Right atrium auricular region (tissue), 2 donors: ENCODE results near the gene ACOX2. TPM values are rescaled to one million over a fixed set of nuclear protein-coding genes. Genes with fewer than 3 reads are reported as not detected.
A peak's percentile ranks its signal among the peaks of the same experiment; 100 is the strongest.

Experiments
- DNase-seq: peaks from one replicate; pipeline ENCODE4 v3.0.0-alpha.2; 2019; ENCODE audit warnings: low spot score
- H3K27ac ChIP-seq, 2 donors: fragments of 200-600 bp; sonication (generic); 1 replicate in 1 of 2; 2 replicates in 1 of 2; pipeline ENCODE4 v1.5.1; 2016 to 2019
- H3K27me3 ChIP-seq, 2 donors: fragments of 200-600 bp; sonication (generic); one replicate each; pipeline versions ENCODE4 v1.5.1 to v1.6.0; 2017 to 2019
- H3K36me3 ChIP-seq: fragments of 200-600 bp; sonication (generic); one replicate; pipeline ENCODE4 v1.5.1; 2016
- H3K4me1 ChIP-seq, 2 donors: fragments of 200-600 bp; sonication (generic); one replicate each; pipeline versions ENCODE4 v1.5.1 to v1.6.0; 2017 to 2019
- H3K4me3 ChIP-seq, 2 donors: fragments of 200-600 bp; sonication (generic); 1 replicate in 1 of 2; 2 replicates in 1 of 2; pipeline ENCODE4 v1.5.1; 2017 to 2019; ENCODE audit warnings: mild to moderate bottlenecking in 1 of 2, moderate library complexity in 1 of 2
- H3K9me3 ChIP-seq, 2 donors: fragments of 200-600 bp; sonication (generic); one replicate each; pipeline ENCODE4 v1.5.1; 2019
- total RNA-seq, 2 donors: library from RNA; depleted of rRNA; stranded (reverse); fragments of >200 nt; gene quantifications; one replicate each; pipeline ENCODE4 v1.1.0, GENCODE V29; 2016
- TF ChIP-seq, protein P1 (sequence below), 2 donors: fragments of 200-600 bp; sonication (generic); IDR thresholded peaks; one replicate each; pipeline ENCODE4 v1.5.1; 2019; ENCODE audit warnings: antibody characterized with exemption in 2 of 2

Gene ACOX2
- total RNA-seq, 2 donors from 2014 or later, result 11.5 to 30.2 TPM

DNA sequence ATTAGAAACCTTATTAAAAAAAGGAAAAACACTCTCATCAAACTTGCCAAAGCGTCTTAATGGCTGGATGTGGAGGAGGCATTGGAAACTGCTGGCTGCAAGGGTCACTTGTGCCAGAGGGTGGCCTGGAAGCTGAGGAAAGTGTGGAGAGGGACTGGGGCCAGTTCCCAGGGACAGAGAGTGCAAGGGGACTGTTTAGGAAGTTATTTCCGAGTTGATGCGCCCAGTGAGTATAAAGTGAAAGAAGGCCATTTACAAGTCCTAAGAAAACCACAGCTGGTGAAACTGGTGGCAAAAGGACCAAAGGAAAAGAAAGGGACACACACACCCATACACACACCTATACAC, 52.3 kb downstream of the ACOX2 start:
- H3K4me1 ChIP-seq, result peaks cover 0 to 23% of the 10 kb centered on the region in 2 donors
- no peaks in the 10 kb centered on the region for H3K9me3 ChIP-seq
- TF ChIP-seq, protein P1, sequence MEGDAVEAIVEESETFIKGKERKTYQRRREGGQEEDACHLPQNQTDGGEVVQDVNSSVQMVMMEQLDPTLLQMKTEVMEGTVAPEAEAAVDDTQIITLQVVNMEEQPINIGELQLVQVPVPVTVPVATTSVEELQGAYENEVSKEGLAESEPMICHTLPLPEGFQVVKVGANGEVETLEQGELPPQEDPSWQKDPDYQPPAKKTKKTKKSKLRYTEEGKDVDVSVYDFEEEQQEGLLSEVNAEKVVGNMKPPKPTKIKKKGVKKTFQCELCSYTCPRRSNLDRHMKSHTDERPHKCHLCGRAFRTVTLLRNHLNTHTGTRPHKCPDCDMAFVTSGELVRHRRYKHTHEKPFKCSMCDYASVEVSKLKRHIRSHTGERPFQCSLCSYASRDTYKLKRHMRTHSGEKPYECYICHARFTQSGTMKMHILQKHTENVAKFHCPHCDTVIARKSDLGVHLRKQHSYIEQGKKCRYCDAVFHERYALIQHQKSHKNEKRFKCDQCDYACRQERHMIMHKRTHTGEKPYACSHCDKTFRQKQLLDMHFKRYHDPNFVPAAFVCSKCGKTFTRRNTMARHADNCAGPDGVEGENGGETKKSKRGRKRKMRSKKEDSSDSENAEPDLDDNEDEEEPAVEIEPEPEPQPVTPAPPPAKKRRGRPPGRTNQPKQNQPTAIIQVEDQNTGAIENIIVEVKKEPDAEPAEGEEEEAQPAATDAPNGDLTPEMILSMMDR (IDR thresholded peaks at IDR 0.05), result no peak
- no peaks in the 10 kb centered on the region for H3K27me3 ChIP-seq
- no peak overlapping the region for H3K4me3 ChIP-seq
- H3K36me3 ChIP-seq, result no peaks in the 10 kb centered on the region
- DNase-seq, result no peak
- H3K27ac ChIP-seq, result peak overlapping the region; percentile 65 to 69

DNA sequence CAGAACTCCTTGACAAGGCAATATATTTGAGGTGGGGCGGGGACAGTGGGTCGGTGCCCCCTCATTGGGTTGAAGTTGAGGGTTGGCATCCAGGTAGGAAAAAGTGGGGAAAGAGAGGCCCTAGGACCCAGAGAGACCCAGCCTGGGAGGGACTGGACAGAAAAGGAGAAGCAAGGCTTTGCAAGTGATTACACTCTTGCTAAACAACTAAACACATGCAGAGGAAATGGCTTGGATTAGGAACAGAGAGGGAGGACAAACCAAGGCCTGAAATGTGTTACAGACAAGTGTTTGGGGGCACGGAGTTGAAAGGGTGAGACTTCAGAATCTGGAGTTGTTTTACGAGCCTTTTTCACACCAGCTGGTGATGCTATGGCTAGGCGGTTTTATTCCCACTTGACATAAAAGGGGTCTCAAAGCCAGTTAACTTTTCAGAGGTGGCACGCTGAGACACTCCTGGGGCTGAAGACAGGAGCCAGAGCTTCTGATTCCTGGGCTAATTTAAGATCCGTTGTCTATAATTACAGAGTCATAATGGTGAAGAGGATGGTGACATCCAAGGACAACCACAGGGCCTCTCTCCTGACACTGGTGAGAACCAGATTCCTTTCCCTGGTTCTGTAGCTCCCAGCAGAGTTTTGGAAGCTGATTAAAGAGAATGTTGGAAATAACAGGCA, 52.8 kb downstream of the ACOX2 start:
- Histone ChIP-seq H3K4me1 (peaks cover 0 to 23% of the 10 kb centered on the region in 2 donors), H3K27ac (peak overlapping the region; percentile 65 to 69), H3K36me3 (no peaks in the 10 kb centered on the region), H3K9me3 (no peaks in the 10 kb centered on the region), H3K4me3 (no peak overlapping the region), H3K27me3 (no peaks in the 10 kb centered on the region)
- no peak for DNase-seq
- TF ChIP-seq, protein P1 (IDR thresholded peaks at IDR 0.05), result no peak

DNA sequence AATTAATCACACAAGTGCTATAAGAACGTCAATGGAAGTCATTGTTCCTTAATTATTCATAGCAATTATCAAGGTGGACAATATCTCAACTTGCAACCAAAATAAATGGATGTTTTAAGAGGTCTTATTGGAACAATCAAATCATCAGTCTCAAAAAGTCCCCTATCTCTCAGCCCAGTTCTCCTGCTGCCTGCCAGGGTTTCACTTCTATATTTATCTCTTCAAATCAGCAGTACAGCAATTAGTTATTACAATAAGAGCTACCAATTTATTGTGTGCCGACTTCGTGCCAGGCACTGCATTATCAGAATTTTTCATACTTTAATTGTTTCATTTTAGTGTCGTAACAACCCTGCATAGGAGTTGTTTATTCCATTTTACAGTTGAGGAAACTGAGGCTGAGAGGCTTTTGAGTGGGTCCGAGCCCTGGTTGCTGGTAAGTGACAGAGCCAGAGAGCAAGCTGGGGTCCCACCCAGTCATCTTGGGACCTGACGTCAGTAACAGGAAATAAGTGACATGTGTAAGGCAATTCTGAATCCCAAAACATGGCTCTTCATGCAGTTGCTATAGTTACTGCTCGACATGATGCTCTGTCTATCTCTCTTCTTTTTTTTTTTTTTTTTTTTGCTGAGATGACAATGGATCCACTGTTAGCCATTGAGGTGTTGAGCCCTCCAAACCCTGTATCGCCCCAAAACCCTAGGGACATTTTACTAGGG, 53.9 kb downstream of the ACOX2 start:
- no peak for DNase-seq

DNA sequence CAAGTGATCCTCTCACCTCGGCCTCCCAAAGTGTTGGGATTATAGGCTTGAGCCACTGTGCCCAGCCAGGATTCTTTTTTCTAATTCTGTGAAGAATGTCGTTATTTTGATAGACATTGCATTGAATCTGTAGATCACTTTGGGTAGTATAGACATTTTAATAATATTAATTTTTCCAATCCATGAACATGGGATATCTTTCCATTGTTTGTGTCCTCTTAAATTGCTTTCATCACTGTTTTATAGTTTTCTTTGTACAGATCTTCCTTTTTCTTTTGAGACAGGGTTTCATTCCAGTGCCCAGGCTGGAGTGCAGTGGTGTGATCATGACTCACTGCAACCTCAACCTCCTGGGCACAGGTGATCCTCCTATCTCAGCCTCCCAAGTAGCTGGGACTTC, 56.7 kb downstream of the ACOX2 start:
- TF ChIP-seq, protein P1 (IDR thresholded peaks at IDR 0.05), result no peak
- Histone ChIP-seq H3K4me3 (no peak overlapping the region), H3K9me3 (no peaks in the 10 kb centered on the region), H3K4me1 (peaks cover 0 to 23% of the 10 kb centered on the region in 2 donors), H3K27ac (no peak overlapping the region), H3K27me3 (no peaks in the 10 kb centered on the region), H3K36me3 (no peaks in the 10 kb centered on the region)
- DNase-seq, result no peak

More for the DNA sequence above, 53.9 kb downstream of the ACOX2 start:
- no peaks in the 10 kb centered on the region for H3K9me3 ChIP-seq
- TF ChIP-seq, protein P1 (IDR thresholded peaks at IDR 0.05), result no peak
- H3K4me1 ChIP-seq, result peaks cover 0 to 23% of the 10 kb centered on the region in 2 donors
- H3K27ac ChIP-seq, result peak overlapping the region in 1 of 2 donors; percentile 65
- no peaks in the 10 kb centered on the region for H3K27me3 ChIP-seq
- no peaks in the 10 kb centered on the region for H3K36me3 ChIP-seq
- H3K4me3 ChIP-seq, result no peak overlapping the region

DNA sequence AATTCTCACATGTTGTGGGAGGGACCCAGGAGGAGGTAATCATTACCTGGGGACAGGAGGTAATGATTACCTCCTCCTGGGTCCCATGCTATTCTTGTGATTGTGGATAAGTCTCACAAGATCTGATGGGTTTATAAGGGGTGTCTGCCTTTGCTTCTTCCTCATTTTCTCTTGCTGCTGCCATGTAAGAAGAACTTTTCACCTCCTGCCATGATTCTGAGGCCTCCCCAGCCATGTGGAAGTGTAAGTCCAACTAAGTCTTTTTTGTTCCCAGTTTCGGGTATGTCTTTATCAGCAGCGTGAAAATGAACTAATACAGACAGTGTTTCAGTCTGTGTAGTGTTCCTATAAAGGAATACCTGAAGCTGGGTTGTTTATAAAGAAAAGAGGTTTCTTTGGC, 58.2 kb downstream of the ACOX2 start:
- Histone ChIP-seq H3K27ac (no peak overlapping the region), H3K4me1 (peaks cover 0 to 15% of the 10 kb centered on the region in 2 donors), H3K36me3 (no peaks in the 10 kb centered on the region), H3K4me3 (no peak overlapping the region), H3K9me3 (no peaks in the 10 kb centered on the region), H3K27me3 (no peaks in the 10 kb centered on the region)
- TF ChIP-seq, protein P1 (IDR thresholded peaks at IDR 0.05), result no peak
- no peak for DNase-seq
